ENCODE measurements around the gene GMEB2. TPM values are rescaled to one million over a fixed set of nuclear protein-coding genes. Genes with fewer than 3 reads are reported as not detected.
"Not testable (repeated sequence)": the region's sequence is repeated elsewhere in the genome, so short reads cannot be mapped to it uniquely, and the experiment has no call there.

GMEB2 gene
- total RNA-seq, 3 donors from 2014 or later, result 10.3 to 12.8 (median 11.4) TPM

GRCh38 chr20:63639093-63639975, 12.4 kb upstream of the GMEB2 start:
- DNase-seq (peak; percentile 51 to 91 (median 63)), ATAC-seq (peak; percentile 34)
- no peak overlapping the region for H3K4me3 ChIP-seq
- H3K4me1 ChIP-seq (ENCODE audit: low read depth), result peaks cover 4% of the 10 kb centered on the region
- H3K36me3 ChIP-seq (ENCODE audit: low read depth), result no peaks in the 10 kb centered on the region
- intact Hi-C loops (cut with DNase I, micrococcal nuclease), result no loop called here
- H3K9me3 ChIP-seq, result no peaks in the 10 kb centered on the region
- TF ChIP-seq CTCF (IDR thresholded peaks at IDR 0.05), result no peak

- H3K4me3 ChIP-seq, result no peak overlapping the region
- DNase-seq, result no peak
- H3K36me3 ChIP-seq (ENCODE audit: low read depth), result no peaks in the 10 kb centered on the region
- H3K4me1 ChIP-seq (ENCODE audit: low read depth), result no peaks in the 10 kb centered on the region
- no peak for TF ChIP-seq CTCF (IDR thresholded peaks at IDR 0.05)
- intact Hi-C loops (cut with DNase I, micrococcal nuclease), result no loop called here
- ATAC-seq, result no peak
- H3K9me3 ChIP-seq, result no peaks in the 10 kb centered on the region
Measured at GRCh38 chr20:63636752-63637628, 10.1 kb upstream of the GMEB2 start.

GRCh38 chr20:63635431-63636141, 8.7 kb upstream of the GMEB2 start:
- H3K36me3 ChIP-seq (ENCODE audit: low read depth), result no peaks in the 10 kb centered on the region
- no peaks in the 10 kb centered on the region for H3K9me3 ChIP-seq
- H3K4me3 ChIP-seq, result no peak overlapping the region
- no peaks in the 10 kb centered on the region for H3K4me1 ChIP-seq (ENCODE audit: low read depth)
- intact Hi-C loops (cut with DNase I, micrococcal nuclease), result no loop called here
- ATAC-seq (peak; percentile 72), DNase-seq (peak in 2 of 3 donors; percentile 51 to 85)
- TF ChIP-seq CTCF (IDR thresholded peaks at IDR 0.05), result no peak

- H3K9me3 ChIP-seq, result no peaks in the 10 kb centered on the region
- no peak for DNase-seq
- ATAC-seq, result no peak
- no peak for TF ChIP-seq CTCF (IDR thresholded peaks at IDR 0.05)
- H3K4me3 ChIP-seq, result no peak overlapping the region
- intact Hi-C loops (cut with DNase I, micrococcal nuclease), result no loop called here
- H3K4me1 ChIP-seq (ENCODE audit: low read depth), result peaks cover 3% of the 10 kb centered on the region
- H3K36me3 ChIP-seq (ENCODE audit: low read depth), result no peaks in the 10 kb centered on the region
Measured at GRCh38 chr20:63633732-63634131, 6.8 kb upstream of the GMEB2 start.

- H3K4me1 ChIP-seq (ENCODE audit: low read depth), result peaks cover 10% of the 10 kb centered on the region
- DNase-seq, result peak in 1 of 3 donors; percentile 34
- H3K4me3 ChIP-seq; intact Hi-C loops (cut with DNase I, micrococcal nuclease); ATAC-seq; H3K36me3 ChIP-seq (ENCODE audit: low read depth); H3K9me3 ChIP-seq: not testable (repeated sequence)
Measured at GRCh38 chr20:63631426-63631825, 4.5 kb upstream of the GMEB2 start.

- H3K36me3 ChIP-seq (ENCODE audit: low read depth); H3K9me3 ChIP-seq; ATAC-seq; H3K4me3 ChIP-seq; intact Hi-C loops (cut with DNase I, micrococcal nuclease): not testable (repeated sequence)
- H3K4me1 ChIP-seq (ENCODE audit: low read depth), result peaks cover 10% of the 10 kb centered on the region
- peak in 1 of 3 donors; percentile 20 for DNase-seq
Measured at GRCh38 chr20:63630956-63631355, 4.1 kb upstream of the GMEB2 start.
